Testis (tissue), 3 donors: ENCODE data around the gene CIDEB. TPM values are rescaled to one million over a fixed set of nuclear protein-coding genes. Genes with fewer than 3 reads are reported as not detected.

Experiments used
- DNase-seq: peaks from one replicate; pipeline ENCODE4 v3.0.0-alpha.2; 2019
- H3K27ac ChIP-seq, 2 donors: fragments of 200-600 bp; sonication (generic); one replicate each; pipeline ENCODE4 v1.5.1; 2019
- H3K27me3 ChIP-seq: fragments of 200-600 bp; sonication (generic); one replicate; pipeline ENCODE4 v1.5.1; 2019
- H3K36me3 ChIP-seq: fragments of 200-600 bp; sonication (generic); one replicate; pipeline ENCODE4 v1.5.1; 2017; ENCODE audit warnings: low read depth; ENCODE audit errors: missing control alignments
- H3K4me1 ChIP-seq: fragments of 200-600 bp; sonication (generic); one replicate; pipeline ENCODE4 v1.5.1; 2019
- H3K4me3 ChIP-seq, 2 donors: fragments of 200-600 bp; sonication (generic); one replicate each; pipeline ENCODE4 v1.5.1; 2017 to 2019
- H3K9me3 ChIP-seq: fragments of 200-600 bp; sonication (generic); one replicate; pipeline ENCODE4 v1.5.1; 2017
- CTCF ChIP-seq, 3 experiments: fragments of 450-650 bp in 2 of 3; fragments of 200-600 bp in 1 of 3; sonication (generic) in 1 of 3; IDR thresholded peaks; one replicate each; pipeline ENCODE4 v1.5.1; 2016 to 2019; ENCODE audit warnings: antibody characterized with exemption in 3 of 3, mild to moderate bottlenecking in 2 of 3, moderate library complexity in 1 of 3
- POLR2A ChIP-seq: fragments of 450-650 bp; IDR thresholded peaks from one replicate; pipeline ENCODE4 v1.6.1; 2017; ENCODE audit warnings: antibody characterized with exemption, mild to moderate bottlenecking, moderate library complexity
- WGBS, 2 donors: methylation state at CpG; one replicate each; pipeline ENCODE4 v1.1.5; 2018; 5-methylcytosine and 5-hydroxymethylcytosine counted together
- intact Hi-C: fragments of 100-400 bp; cut with DNase I; formaldehyde crosslinking; loops from one replicate; pipeline ENCODE4 v1.15.1; 2023; ENCODE audit warnings: low total_unique reads
- polyA plus RNA-seq: library from polyadenylated mRNA; stranded (reverse); fragments of 350-450 nt; fragmentation: Illumina TruSeq; extraction: RNeasy Lipid Tissue Mini Kit (QIAGEN cat#74804); gene quantifications from one replicate; pipeline ENCODE4 v1.2.3, GENCODE V29; 2014; ENCODE audit warnings: low read depth, low replicate concordance; ENCODE audit not compliant: insufficient read depth
- total RNA-seq, 2 donors: library from RNA; depleted of rRNA; stranded (reverse); fragments of >200 nt; gene quantifications; one replicate each; pipeline ENCODE4 v1.2.3, GENCODE V29; 2016

Gene CIDEB
- total and polyA plus RNA-seq, 3 donors from 2014 or later, result 3.8 to 7.0 (median 6.6) TPM

- no peak for DNase-seq
- 93 to 94% methylated on average over 4 of the region's 4 CpGs for WGBS, 2 donors
- H3K36me3 ChIP-seq, result no peaks in the 10 kb centered on the region
- H3K27ac ChIP-seq, result no peak overlapping the region
- H3K9me3 ChIP-seq, result no peaks in the 10 kb centered on the region
- H3K4me3 ChIP-seq, result no peak overlapping the region
- TF ChIP-seq CTCF (IDR thresholded peaks at IDR 0.05) (no peak), POLR2A (no peak)
- intact Hi-C loops, result no loop called here
- no peaks in the 10 kb centered on the region for H3K4me1 ChIP-seq
- no peaks in the 10 kb centered on the region for H3K27me3 ChIP-seq
Observed at GRCh38 chr14:24342889-24343288, 35.1 kb upstream of the CIDEB start.

GRCh38 chr14:24340606-24341005 lies 32.8 kb upstream of the CIDEB start:
- no peaks in the 10 kb centered on the region for H3K9me3 ChIP-seq
- no peak for DNase-seq
- no peaks in the 10 kb centered on the region for H3K36me3 ChIP-seq
- H3K4me3 ChIP-seq, result no peak overlapping the region
- no peaks in the 10 kb centered on the region for H3K4me1 ChIP-seq
- H3K27ac ChIP-seq, result no peak overlapping the region
- no peaks in the 10 kb centered on the region for H3K27me3 ChIP-seq
- intact Hi-C loops, result no loop called here
- WGBS, 2 donors, result 80 to 100% methylated on average over 1 of the region's 1 CpG
- TF ChIP-seq POLR2A (no peak), CTCF (IDR thresholded peaks at IDR 0.05) (no peak)

- Histone ChIP-seq H3K36me3 (no peaks in the 10 kb centered on the region), H3K9me3 (no peaks in the 10 kb centered on the region), H3K4me1 (peaks cover 8% of the 10 kb centered on the region), H3K4me3 (peak within 1 kb of the TSS; percentile 40 to 51), H3K27me3 (no peaks in the 10 kb centered on the region), H3K27ac (no peak within 1 kb of the TSS)
- WGBS, 2 donors, result 32 to 34% methylated on average over 21 to 39 of the region's 51 CpGs
- intact Hi-C loops, result no loop called here
- TF ChIP-seq POLR2A (no peak), CTCF (IDR thresholded peaks at IDR 0.05) (no peak)
- no peak for DNase-seq
Observed at GRCh38 chr14:24339284-24340151, 31.7 kb upstream of the CIDEB start, which contains the start of gene RIPK3. Gene RIPK3, minus strand, starts transcription at chr14:24339991. Its CDS starts 165 bp downstream, at chr14:24339826.

- no peak for DNase-seq
- Histone ChIP-seq H3K27ac (no peak overlapping the region), H3K36me3 (no peaks in the 10 kb centered on the region), H3K9me3 (no peaks in the 10 kb centered on the region), H3K27me3 (no peaks in the 10 kb centered on the region), H3K4me1 (peaks cover 14% of the 10 kb centered on the region), H3K4me3 (peak overlapping the region in 1 of 2 donors; percentile 51)
- 57 to 70% methylated on average over 11 to 14 of the region's 14 CpGs for WGBS, 2 donors
- intact Hi-C loops, result no loop called here
- no peak for TF ChIP-seq POLR2A
- no peak for TF ChIP-seq CTCF (IDR thresholded peaks at IDR 0.05)
Observed at GRCh38 chr14:24338843-24339242, 31.1 kb upstream of the CIDEB start.

- H3K4me3 ChIP-seq, result no peak overlapping the region
- intact Hi-C loops, result no loop called here
- peaks cover 15% of the 10 kb centered on the region for H3K4me1 ChIP-seq
- H3K36me3 ChIP-seq, result no peaks in the 10 kb centered on the region
- no peak for DNase-seq
- H3K27me3 ChIP-seq, result no peaks in the 10 kb centered on the region
- 93 to 96% methylated on average over 8 of the region's 8 CpGs for WGBS, 2 donors
- no peak overlapping the region for H3K27ac ChIP-seq
- H3K9me3 ChIP-seq, result no peaks in the 10 kb centered on the region
- no peak for TF ChIP-seq CTCF (IDR thresholded peaks at IDR 0.05)
- no peak for TF ChIP-seq POLR2A
Observed at GRCh38 chr14:24337824-24338175, 30.0 kb upstream of the CIDEB start.
